DMS53 treated with DMSO at 0.1 percent for 48 hours (cell line): Measurements from ENCODE around the gene MEGF6.

Source experiments
- DNase-seq: peaks from one replicate; lab custom pipeline; 2025; ENCODE audit not compliant: unreplicated experiment; lab: John Stamatoyannopoulos, UW

The MEGF6 gene

DNA sequence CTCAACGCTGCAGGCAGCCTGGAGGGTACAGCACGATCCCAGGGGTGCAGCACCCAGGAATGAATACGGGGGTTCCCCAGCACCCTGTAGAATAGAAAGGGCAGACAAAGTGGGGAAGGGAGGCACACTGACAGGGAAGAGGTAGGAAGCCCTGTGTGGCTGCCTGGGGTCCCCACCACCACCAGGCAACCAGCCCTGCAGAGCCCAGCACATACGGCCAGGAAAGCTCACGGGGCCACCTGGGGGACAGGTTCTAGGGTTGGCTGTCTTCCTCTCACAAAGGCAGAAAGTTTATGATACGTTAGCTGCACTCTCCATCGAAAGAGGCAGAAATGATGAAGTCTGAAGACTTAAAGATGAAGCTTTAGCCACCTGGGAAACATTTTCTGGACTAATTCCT, 104.4 kb downstream of the MEGF6 start:
- no peak for DNase-seq

DNA sequence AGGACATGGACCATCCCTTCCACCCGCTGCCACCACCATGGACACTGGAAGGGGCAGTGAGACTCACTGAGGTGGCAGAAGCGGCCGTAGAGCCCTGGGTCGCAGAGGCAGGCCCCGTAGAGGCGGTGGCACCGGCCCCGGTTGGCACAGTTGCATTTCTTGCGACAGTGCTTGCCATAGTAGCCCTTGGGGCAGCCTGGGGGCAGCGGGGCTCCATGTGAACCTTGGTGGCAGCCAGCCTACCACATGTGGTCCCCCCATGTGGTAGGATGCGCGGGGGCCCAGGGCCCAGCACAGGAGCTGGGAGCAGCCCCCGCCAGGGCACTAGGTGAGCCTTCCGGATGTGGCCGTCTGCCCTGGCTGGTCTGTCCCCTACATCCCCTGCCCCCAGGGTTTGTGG, 105.3 kb downstream of the MEGF6 start:
- no peak for DNase-seq

DNA sequence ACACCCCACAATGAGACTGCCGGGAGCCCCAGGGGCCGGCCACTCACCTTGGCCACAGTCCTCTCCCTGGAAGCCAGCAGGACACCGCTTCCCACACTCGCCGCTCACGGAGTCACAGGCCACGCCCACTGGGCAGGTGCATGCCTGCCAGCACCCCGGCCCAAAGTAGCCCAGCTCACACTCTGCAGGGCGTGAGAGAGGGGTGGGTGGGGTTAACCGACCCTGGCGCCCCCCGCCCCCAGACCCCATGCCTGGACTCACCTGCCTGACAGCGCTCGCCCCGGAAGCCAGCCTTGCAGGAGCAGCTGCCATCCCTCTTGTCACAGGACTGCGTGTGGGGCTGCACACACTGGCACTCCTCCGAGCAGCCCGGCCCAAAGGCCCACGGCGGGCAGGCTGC, 106.1 kb downstream of the MEGF6 start:
- DNase-seq, result no peak

DNA sequence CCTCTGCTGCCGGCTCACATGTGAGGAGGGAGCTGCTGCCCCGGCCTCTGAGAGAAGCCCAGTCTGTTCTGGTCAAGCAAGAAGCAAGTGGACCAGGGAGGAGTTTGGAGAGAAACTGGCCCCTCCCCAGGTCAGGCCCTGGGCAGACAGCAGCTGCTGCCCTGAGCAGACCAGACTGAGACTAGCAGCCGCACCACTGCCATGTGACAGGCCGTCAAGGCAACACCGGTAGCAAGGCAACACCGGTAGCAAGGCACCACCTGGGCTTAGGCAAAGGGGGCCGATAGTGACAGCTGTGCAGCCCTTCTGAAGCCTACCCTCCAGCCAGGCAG, 106.5 kb downstream of the MEGF6 start:
- DNase-seq, result peak; percentile 2

DNA sequence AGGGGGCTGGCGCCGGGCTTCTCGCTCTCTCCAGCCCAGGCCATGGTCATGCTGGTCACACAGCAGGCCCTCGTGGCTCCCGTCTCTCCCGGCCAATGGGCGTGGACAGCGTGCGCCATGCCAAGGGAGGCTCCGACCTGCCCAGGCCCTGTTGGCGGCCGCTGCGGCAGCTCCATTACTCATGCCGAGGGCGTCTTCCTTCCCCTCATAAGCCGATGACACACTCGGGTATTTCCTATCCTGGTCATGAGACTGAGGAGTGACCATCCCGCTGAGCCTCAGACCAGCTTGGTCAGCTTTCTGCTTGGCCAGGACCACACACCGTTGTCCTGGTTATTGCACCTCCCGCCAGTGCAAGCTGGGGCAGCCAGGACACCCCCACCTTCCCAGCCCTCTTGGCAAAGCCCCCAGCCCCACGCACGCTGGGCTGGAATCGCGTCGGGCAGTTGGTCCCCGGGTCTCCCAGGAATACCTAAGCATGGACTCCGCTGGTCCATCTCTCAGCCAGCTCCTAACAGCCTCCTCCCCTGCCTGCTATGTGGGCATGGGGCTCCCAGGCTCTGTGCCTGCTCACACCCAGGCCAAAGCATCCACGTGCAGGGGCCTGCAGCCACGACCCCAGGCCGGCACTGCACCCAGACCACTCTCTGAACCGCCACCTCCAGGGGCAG, 107.0 kb downstream of the MEGF6 start:
- no peak for DNase-seq

DNA sequence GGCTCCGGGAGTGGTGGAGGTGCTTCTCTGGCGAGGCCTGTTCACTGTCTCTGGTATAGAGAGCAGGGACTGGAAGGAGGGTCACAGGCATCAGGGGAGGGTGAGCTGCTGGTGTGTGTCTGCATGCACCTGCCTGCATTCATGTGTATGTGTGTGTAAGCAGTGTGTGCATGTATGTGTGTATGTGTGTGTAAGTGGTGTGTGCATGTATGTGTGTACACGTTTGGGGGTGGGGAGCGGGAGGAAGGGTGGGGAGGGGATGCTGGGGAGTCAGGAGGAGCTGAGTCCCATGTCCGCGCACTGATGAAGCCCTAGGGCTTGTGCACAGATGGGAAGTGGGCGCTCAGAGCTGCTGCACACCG, 107.8 kb downstream of the MEGF6 start:
- DNase-seq, result no peak

DNA sequence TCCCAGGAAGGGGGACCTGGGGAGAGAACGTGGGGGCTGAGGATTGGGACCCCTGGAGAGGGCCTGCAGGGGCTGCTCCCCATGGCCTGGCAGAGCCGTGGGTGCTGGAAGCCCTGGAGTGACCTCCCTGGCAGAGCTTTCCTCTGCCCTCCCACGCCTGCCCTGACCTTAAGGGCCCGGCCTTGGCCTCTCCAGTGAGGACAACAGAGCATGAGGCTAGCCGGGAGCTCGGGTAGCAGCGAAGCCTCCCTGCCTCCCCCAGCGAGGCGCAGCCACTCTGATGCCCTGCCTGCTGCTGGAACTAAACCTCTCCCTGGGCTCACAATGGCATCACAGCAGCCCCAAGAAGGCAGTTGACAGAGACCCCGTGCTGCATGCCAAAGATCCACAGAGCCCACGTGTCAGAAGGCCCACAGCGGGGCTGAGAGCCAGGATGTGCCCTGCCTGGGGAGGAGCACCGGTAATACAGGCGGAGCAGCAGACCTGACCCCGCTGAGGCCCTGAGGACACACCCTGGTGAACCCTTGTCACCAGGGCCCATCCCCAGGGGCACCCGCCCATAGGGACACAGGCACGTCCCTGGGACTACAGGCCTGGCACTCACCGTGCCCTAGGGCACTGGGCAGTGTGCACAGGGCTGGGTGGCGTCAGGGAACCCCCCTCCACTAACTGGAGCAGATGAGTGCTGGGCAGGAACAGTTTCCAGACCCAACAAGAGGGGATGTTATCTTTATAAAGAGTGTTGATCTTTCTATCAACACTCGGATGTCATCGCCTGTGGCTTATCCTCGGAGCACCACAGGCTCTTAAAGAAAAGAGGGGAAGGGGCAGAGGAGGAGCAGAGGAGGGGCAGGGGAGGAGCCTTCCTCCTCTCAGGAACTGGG, 108.4 kb downstream of the MEGF6 start:
- DNase-seq, result no peak

DNA sequence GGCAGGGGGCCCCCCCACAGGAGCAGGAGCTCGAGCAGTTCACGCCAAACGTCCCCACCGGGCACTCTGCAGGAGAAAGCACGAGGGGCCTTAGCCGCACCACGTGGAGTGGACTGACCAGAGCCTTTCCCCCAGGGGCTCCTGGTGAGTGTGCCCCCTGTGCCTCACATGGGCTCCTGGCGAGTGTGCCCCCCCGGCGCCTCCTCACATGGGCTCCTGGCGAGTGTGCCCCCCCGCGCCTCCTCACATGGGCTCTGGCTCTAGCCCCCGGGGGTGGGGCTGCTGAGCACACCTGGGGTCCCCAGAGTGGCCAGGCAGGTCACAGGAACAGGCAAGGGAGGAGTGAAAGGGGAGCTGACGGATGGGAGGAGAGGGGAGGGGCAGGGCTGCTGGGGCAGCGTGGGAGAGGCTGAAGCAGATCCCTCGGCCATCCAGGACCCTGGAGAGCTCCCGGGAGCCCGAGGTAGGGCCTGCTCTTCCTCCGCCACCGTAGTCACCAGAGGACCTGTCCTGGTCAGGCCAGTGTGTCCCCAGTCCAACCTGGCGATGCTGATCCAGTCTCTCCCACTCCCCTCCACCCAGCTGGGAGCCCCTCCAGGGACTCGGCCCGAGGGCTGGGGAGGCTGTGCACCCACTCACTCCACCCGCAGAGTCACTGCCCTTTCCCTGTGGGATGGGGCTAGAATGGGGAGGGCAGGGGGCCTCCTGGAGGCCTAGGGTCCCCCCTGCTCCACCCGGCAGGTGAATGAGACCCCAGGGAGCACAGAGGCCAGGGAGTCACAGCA, 109.3 kb downstream of the MEGF6 start:
- no peak for DNase-seq

DNA sequence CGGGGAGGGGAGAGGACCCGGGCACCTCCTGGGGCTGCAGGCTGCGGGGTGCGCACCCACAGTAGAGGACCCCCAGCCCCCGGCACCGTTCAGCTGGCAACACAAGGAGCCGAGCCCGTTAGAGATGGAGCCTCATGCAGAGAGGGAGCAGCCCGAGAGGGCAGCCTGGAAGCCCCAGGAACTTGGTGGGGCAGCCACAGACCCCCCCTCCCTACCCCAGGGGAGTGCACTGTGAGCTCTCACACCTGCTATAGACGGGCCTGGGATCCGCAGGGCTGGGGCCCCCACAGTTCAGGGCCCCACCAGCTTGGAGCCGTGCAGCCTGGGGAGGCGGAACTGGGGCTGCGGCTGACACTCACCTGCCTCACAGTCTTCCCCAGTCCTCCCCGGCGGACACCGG, 109.9 kb downstream of the MEGF6 start:
- no peak for DNase-seq

DNA sequence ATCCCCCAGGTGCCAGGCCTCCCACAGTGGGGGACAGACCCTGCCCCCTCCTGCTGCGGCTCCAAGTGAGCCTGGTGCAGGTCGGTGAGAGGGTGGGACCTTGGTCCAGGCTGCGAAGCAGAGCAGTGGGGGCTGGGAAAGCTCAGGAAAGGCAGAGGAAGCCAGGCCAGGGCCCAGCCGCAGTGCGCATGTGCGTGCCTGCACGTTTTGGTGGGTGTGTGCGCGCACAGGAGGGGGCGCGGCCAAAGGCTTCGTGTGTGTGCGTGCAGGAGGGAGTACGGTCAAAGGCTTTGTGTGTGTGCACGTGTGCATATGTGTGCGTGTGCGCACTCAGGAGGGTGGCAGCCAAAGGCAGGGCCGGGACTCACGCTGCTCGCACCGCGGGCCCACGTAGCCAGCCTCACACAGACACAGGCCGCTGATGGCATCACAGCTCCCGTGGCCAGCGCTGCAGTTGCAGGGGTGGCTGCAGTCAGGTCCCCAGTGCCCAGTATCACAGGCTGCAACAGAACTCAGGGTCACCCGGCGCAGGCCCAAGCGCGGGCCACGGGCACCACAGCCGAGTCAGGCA, 111.0 kb downstream of the MEGF6 start:
- no peak for DNase-seq

DNA sequence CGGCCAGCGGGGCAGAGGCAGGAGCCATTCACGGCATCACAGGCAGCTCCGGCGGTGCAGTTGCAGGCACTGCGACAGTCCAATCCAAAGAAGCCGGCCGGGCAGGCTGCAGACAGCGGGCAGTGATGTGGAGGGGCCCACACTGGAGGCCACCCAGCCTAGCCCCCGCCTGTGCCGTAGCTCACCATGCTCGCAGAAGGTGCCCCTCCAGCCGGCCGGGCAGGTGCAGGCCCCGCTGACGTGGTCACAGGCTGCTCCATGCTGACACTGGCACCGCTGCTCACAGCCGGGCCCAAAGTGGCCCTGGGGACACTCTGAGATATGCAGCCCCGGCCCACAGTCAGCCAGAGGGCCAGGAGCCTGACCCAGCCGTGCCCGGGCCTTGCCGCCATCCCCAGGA, 111.7 kb downstream of the MEGF6 start:
- no peak for DNase-seq

DNA sequence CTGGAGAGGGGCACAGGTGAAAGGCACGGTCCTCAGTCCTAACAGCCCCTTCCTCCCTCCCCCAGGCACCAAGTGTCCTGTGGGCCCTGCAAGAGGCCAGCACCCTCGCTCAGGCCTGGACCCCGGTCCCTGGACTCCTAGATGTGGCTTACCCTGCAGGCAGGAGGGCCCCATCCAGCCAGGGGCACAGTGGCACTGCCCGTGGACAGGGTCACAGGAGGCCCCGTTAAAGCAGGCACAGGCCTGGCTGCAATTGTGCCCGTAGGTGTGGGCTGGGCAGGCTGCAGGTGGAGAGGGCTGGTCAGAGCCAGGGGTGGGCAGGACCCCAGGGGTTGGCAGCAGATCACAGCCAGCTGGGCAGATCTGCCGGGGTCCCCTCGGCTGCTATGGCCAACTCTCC, 112.3 kb downstream of the MEGF6 start:
- DNase-seq, result no peak

DNA sequence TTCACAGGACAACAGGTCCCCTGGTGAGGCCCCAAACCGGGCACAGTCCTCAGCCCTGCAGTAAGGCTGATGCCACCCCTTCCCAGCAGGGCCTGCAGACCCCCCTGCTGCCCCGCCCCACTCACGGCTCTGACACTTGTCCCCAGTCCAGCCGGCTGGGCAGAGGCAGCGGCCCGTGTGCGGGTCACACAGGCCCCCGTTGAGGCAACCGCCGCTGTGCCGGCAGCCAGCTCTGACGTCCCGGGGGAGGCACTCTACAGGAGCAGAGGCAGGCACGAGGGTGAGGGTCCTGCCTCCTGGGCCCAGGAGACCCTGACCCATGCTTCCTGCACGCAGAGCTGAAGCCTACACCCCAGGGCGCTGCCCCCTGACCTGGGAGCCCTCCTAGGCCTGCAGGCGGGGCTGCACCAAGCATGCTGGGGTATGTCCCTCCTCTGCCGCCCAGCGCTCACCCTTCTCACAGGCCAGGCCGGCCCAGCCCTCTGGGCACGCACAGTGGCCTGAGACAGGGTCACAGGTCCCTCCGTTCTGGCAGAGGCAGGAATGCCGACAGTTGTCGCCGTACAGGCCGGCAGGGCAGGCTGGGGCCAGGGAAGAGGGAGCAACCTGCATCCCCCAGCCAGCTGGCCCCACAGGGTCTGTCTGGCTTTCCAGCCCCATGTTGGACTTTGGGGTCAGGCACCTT, 112.9 kb downstream of the MEGF6 start:
- DNase-seq, result no peak

DNA sequence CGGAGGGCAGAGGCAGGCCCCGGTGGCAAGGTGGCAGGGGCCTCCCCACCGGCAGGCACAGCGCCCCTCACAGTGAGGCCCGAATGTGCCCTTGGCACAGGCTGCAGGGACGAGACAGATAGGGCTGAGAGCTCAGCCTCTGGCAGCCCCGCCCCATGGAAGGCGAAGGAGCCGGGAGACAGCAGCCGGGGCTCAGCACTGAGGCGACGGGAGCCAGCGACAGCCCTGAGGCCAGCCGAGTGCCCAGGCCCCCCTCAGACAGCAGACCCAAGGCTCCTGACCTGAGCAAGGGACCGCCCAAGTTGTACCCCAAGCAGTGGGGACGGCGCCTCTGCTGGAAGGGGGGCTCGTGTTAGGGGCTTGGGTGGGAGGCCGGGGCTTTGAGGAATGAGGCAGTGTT, 113.8 kb downstream of the MEGF6 start:
- DNase-seq, result no peak

DNA sequence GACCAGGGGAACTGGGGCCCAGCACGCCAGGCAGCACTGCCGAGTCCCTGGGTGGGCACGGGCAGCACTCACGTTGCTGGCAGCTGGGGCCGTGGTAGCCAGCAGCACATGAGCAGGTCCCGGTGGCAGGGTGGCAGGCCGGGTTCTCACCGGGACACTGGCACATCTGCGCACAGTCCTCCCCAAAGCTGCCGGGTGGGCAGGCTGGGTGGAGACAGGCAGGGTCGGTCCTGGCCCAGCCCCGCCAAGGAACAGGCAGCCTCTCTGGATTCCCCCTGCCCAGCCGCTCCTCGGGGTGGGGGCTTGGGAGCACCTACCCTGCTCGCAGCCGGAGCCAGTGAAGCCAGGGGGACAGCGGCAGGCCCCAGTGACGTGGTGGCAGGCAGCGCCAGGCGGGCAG, 114.4 kb downstream of the MEGF6 start:
- DNase-seq, result no peak

DNA sequence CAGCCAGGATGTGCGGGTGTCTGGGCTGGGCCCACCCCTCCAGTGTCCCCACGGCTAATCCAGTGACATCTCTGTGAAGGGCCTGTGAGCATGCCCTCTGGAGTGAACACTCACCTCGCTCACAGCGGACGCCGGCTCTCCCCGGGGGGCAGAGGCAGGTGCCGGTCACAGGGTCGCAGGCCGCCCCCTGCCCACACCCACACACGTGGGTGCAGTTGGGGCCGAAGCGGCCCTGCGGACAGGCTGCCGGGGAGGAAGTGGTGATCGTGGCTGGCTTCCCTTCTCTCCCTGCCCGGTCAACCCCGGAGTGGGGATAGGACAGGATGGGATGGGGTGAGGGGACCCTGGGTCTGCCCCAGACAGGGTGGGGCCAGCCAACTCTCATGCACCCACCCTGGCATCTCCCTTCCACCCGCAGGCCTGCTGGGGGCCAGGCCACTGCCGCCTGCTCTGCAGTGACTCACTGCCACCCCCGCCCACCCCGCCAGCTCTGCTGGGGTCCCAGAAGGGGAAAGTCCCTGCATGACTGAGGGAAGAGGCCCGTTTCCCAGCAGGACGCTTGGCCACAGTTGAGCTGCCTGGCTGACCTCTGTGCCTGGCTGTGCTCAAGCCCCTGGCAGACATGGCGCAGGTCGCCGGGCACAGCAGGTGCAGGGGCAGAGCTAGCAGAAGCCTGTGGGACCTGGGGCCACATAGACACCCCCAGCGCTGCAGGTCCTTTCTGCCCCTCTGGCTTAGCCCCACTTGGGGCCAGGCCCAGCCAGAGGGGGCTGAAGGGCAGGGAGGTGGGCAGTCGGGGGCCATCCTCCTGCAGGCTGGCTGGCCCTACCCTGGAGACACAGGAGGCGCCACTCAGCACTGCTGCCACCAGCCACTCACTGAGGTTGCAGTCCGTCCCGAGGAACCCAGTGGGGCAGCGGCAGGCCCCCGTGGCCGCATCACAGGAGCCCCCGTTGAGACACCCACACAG, 115.2 kb downstream of the MEGF6 start:
- no peak for DNase-seq

DNA sequence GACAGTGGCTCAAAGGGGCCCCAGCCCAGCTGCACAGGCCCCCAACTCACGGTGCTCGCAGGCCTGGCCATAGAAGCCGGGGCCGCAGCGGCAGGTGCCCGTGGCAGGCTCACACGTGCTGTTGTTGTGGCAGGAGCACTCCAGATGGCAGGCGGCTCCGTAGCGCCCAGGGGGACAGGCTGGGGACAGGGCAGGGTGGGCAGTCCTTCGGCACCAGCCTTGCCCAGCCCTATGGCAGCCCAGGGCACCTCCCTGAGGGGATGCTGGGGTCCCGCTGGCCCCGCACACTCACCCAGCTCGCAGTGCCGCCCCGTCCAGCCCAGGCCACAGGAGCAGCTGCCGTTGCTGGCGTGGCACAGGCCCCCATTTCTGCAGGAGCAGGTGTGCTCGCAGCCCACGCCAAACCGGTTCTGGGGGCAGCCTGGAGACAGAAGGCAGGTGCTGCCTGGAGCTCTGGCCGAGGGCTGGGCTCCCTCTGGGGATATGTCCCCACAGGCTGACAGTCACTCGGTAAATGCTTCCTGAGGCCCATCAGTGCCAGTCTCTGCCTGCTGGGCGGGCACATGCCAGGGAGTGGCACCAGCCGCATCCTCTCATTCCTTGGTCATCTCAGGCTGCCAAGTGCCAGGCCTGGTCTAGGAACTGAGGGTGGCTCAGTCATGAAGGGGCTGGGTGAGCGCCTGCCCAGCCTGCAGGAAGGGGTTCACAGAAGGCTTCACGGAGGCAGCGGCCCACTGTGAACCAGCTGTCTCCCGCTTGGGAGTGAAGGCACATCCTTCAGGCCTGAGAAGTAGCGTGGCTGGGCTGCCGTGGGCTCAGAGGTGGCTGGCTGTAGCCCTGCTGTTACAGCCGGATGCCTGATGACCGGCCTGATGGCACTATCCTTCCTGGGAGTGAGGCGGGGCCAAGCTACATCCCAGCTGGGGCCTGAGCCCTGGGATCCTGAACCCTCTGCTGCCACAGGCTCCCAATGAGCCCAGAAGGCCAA, 116.7 kb downstream of the MEGF6 start:
- peak; percentile 6 for DNase-seq

DNA sequence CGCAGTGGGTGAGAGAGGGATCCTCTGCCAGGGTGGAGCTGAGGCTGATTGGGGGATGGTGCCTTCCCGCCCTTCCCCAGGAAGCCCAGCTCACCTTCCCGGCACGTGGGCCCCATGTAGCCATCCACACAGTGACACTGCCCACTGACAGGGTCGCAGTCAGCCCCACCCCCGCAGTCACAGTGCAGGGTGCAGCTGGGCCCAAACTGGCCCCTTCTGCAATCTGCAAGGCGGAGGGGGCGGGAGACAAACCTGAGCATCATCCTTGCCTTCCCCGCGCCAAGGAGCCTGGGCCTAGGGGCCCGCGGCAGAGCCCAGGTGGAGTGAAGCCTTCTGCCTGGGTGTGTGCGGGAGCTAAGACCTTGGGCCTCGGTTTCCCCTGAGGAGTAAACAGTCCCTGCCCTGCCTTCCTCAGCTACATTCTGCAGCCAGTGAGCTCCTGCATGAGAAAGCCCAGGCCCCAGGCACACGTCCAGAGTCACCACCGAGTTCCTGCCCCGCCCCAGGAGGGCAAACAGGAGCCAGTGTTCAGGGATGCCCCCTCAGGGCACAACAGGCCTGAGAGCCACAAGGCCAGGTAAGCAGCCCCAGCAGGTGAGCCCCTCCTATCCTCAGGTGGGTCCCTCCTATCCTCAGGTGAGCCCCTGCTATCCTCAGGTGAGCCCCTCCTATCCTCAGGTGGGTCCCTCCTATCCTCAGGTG, 118.6 kb downstream of the MEGF6 start:
- DNase-seq, result no peak
